Hepatocyte (in vitro differentiated cells): Measurements from ENCODE around the gene TMEM108.

Experiments used
- EZH2 ChIP-seq: fragments of 200-600 bp; sonication (generic); IDR thresholded peaks from 2 replicates; pipeline ENCODE4 v1.6.1; 2016; ENCODE audit warnings: antibody characterized with exemption, mild to moderate bottlenecking, borderline replicate concordance
- EZH2phosphoT487 ChIP-seq: fragments of 200-600 bp; sonication (generic); IDR thresholded peaks from one replicate; pipeline ENCODE4 v1.6.1; 2018; ENCODE audit warnings: antibody characterized with exemption, mild to moderate bottlenecking, low read depth, moderate library complexity; ENCODE audit not compliant: unreplicated experiment, severe bottlenecking
- TF ChIP-seq, protein P1 (sequence below): fragments of 200-600 bp; sonication (generic); IDR thresholded peaks from 2 replicates; pipeline ENCODE4 v1.5.1; 2016; ENCODE audit warnings: antibody characterized with exemption, mild to moderate bottlenecking; ENCODE audit not compliant: poor library complexity

DNA sequence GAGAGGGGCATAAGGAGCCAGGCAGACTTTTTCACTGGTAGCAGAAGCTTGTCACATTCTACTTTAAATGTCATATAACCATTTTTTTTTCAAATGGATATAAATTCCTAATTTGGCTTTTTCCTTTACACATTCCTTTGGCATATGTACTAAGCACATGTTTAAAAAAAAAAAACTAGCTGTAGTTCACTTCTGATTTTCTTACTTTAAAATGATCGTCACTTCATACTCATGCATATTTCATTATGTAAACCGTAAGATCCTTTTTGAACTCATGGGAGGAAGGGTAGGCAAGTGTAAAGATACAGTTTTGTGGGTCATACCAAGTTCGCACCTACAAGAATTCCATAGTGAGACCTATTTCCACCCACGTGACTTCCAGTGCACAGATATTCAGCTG, 316.5 kb downstream of the TMEM108 start:
- TF ChIP-seq, protein P1, sequence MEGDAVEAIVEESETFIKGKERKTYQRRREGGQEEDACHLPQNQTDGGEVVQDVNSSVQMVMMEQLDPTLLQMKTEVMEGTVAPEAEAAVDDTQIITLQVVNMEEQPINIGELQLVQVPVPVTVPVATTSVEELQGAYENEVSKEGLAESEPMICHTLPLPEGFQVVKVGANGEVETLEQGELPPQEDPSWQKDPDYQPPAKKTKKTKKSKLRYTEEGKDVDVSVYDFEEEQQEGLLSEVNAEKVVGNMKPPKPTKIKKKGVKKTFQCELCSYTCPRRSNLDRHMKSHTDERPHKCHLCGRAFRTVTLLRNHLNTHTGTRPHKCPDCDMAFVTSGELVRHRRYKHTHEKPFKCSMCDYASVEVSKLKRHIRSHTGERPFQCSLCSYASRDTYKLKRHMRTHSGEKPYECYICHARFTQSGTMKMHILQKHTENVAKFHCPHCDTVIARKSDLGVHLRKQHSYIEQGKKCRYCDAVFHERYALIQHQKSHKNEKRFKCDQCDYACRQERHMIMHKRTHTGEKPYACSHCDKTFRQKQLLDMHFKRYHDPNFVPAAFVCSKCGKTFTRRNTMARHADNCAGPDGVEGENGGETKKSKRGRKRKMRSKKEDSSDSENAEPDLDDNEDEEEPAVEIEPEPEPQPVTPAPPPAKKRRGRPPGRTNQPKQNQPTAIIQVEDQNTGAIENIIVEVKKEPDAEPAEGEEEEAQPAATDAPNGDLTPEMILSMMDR, result no peak
- TF ChIP-seq EZH2phosphoT487 (no peak), EZH2 (no peak)
